Colonic mucosa (tissue), 4 donors: ENCODE results near the gene AMER2. TPM values are rescaled to one million over a fixed set of nuclear protein-coding genes. Genes with fewer than 3 reads are reported as not detected.

Source experiments
- DNase-seq: peaks from one replicate; pipeline ENCODE4 v3.0.0-alpha.2; 2020
- H3K27ac ChIP-seq: fragments of 200-600 bp; one replicate; pipeline ENCODE4 v1.8.0; 2021
- H3K27me3 ChIP-seq: fragments of 200-600 bp; one replicate; pipeline ENCODE4 v1.8.0; 2021
- H3K36me3 ChIP-seq: fragments of 200-600 bp; one replicate; pipeline ENCODE4 v1.8.0; 2021
- H3K4me1 ChIP-seq: fragments of 200-600 bp; one replicate; pipeline ENCODE4 v1.8.0; 2021; ENCODE audit warnings: mild to moderate bottlenecking
- H3K4me3 ChIP-seq: fragments of 200-600 bp; one replicate; pipeline ENCODE4 v1.8.0; 2021
- H3K9ac ChIP-seq, 2 donors: one replicate each; pipeline ENCODE4 v1.7.0; 2013; ENCODE audit warnings: control low read depth in 2 of 2, low read depth in 2 of 2, low read length in 2 of 2
- H3K9me3 ChIP-seq: fragments of 200-600 bp; one replicate; pipeline ENCODE4 v1.8.0; 2021
- intact Hi-C: fragments of 100-400 bp; cut with DNase I; formaldehyde crosslinking; loops from one replicate; pipeline ENCODE4 v1.14.1; 2022
- total RNA-seq, 2 donors: library from RNA; stranded (reverse); fragmentation: NEBNext Ultra II Directional in 1 of 2; extraction: Animal tissue kit (Norgen Biotek cat#: 25700) in 1 of 2; gene quantifications; one replicate each; pipeline ENCODE4 v1.2.1, GENCODE V29; 2021
- TF ChIP-seq, protein P1 (sequence below): fragments of 200-600 bp; IDR thresholded peaks from one replicate; pipeline ENCODE4 v1.8.0; 2022; ENCODE audit warnings: antibody characterized with exemption, mild to moderate bottlenecking
- donor health status: healthy.
- donor health status: DM: no; HTN: no; CAD: no.
- donor health status: DM: no; HTN: no; CAD: no.

The AMER2 gene
- total RNA-seq, 2 donors from 2014 or later = 0.08 TPM; not detected in 1

DNA sequence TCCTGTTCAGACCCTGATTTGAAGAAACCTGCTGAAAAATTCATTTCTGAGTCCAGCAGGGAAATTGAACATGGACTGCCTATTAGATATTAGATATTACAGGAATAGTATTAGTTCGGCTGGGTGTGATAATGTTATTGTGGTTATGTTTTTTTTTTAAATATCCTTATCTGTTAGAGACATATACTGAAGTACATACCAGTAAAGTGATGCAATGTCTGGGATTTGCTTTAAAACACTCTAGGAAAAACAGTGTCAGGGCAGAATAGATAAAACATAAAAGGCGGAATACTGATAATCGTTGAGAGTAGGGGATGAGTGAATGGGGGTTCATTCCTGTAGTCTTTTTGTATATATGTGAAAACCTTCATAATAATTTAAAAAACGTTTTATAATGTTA lies 28.7 kb upstream of the AMER2 start:
- H3K27ac ChIP-seq = no peak overlapping the region
- no peak for DNase-seq
- no peaks in the 10 kb centered on the region for H3K9me3 ChIP-seq
- H3K4me3 ChIP-seq = no peak overlapping the region
- no peaks in the 10 kb centered on the region for H3K36me3 ChIP-seq
- no peaks in the 10 kb centered on the region for H3K4me1 ChIP-seq
- intact Hi-C loops = no loop called here
- no peak overlapping the region for H3K9ac ChIP-seq
- TF ChIP-seq, protein P1, sequence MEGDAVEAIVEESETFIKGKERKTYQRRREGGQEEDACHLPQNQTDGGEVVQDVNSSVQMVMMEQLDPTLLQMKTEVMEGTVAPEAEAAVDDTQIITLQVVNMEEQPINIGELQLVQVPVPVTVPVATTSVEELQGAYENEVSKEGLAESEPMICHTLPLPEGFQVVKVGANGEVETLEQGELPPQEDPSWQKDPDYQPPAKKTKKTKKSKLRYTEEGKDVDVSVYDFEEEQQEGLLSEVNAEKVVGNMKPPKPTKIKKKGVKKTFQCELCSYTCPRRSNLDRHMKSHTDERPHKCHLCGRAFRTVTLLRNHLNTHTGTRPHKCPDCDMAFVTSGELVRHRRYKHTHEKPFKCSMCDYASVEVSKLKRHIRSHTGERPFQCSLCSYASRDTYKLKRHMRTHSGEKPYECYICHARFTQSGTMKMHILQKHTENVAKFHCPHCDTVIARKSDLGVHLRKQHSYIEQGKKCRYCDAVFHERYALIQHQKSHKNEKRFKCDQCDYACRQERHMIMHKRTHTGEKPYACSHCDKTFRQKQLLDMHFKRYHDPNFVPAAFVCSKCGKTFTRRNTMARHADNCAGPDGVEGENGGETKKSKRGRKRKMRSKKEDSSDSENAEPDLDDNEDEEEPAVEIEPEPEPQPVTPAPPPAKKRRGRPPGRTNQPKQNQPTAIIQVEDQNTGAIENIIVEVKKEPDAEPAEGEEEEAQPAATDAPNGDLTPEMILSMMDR = no peak
- no peaks in the 10 kb centered on the region for H3K27me3 ChIP-seq

DNA sequence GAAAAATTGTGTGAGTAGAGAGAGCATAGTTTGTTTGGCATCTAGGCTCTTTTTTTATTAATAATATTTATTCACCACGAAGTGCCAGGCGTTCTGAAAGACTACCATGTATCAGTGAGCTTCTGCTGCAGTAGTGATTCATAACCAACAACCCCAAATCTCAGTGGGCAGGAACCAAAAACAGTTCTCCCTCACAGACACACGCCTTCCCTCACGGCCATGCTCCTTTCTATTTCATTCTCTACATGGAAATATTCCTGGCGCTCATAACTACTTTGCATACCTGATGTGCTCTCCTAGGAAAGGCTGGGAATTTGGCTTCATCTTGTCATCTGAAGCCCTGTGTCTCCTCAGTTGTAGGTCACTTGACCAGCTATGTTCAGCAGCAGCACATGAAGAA lies 26.6 kb upstream of the AMER2 start:
- Histone ChIP-seq H3K36me3 (no peaks in the 10 kb centered on the region), H3K9ac (no peak overlapping the region), H3K4me3 (no peak overlapping the region), H3K9me3 (no peaks in the 10 kb centered on the region), H3K27ac (no peak overlapping the region), H3K27me3 (no peaks in the 10 kb centered on the region), H3K4me1 (no peaks in the 10 kb centered on the region)
- TF ChIP-seq, protein P1 = no peak
- intact Hi-C loops = no loop called here
- DNase-seq = no peak

DNA sequence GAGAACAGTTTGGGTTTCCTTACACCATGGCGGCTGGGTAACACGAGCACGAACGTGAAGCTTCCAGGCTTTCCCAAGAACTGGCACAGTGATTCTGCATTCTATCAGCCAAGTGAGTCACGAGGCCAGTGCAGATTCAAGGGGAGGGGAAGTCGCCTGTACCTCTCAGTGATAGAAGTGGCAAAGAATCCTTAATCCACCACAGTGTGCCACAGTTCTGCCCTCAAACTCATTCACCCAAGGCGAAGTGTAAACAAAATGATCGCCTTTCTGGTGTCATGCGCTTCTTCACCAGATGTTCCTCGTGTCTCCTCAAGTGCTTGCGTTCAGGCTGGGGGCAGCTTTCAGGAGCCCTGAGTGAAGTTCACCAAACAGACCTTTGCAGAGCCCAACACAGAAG lies 24.9 kb upstream of the AMER2 start:
- Histone ChIP-seq H3K27me3 (no peaks in the 10 kb centered on the region), H3K9me3 (no peaks in the 10 kb centered on the region), H3K4me3 (no peak overlapping the region), H3K27ac (no peak overlapping the region), H3K4me1 (no peaks in the 10 kb centered on the region), H3K36me3 (no peaks in the 10 kb centered on the region), H3K9ac (no peak overlapping the region)
- intact Hi-C loops = no loop called here
- TF ChIP-seq, protein P1 = no peak
- DNase-seq = no peak

DNA sequence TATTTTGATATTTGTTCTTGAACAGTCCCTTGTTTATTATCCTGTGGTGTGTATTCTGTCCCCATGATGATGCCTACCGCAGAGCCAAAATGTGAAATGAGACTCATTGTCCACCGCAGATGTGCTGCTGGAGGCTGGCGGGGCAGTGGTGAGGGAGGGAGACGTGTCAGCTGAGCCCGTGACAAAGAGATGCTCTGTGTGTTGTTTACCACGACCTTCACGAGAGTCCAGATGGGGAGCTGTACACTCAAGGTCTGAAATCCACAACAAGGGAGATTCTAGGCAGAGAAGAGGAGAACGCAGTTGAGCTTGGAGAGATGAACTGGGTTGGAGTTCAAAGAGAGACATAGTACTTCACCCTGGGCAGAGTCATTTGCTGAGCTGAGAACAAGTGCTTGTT lies 20.8 kb upstream of the AMER2 start:
- Histone ChIP-seq H3K4me3 (no peak overlapping the region), H3K4me1 (no peaks in the 10 kb centered on the region), H3K9ac (no peak overlapping the region), H3K27me3 (no peaks in the 10 kb centered on the region), H3K9me3 (no peaks in the 10 kb centered on the region), H3K27ac (no peak overlapping the region), H3K36me3 (no peaks in the 10 kb centered on the region)
- intact Hi-C loops = no loop called here
- TF ChIP-seq, protein P1 = no peak
- DNase-seq = no peak

DNA sequence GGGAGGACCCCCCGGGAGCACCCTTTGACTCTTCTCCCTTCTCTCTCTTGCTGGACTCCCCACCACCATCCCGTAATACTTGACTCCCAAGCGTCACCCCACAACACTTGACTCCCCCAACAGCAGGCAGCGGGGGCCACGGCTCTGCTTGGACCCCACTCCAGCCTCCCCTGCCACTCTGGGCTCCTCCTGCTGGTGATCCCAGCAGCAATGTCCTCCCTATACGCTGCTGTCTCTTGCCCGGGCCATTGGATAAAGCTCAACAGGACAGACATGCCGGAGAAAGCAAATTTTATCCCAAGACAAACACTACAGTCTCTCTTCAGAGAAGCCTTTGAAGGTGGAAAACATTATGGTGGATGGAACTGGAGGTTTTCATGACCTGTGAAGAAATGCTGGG lies 20.4 kb upstream of the AMER2 start:
- Histone ChIP-seq H3K9me3 (no peaks in the 10 kb centered on the region), H3K9ac (no peak overlapping the region), H3K27me3 (no peaks in the 10 kb centered on the region), H3K4me3 (no peak overlapping the region), H3K4me1 (no peaks in the 10 kb centered on the region), H3K27ac (no peak overlapping the region), H3K36me3 (no peaks in the 10 kb centered on the region)
- TF ChIP-seq, protein P1 = no peak
- intact Hi-C loops = no loop called here
- no peak for DNase-seq

DNA sequence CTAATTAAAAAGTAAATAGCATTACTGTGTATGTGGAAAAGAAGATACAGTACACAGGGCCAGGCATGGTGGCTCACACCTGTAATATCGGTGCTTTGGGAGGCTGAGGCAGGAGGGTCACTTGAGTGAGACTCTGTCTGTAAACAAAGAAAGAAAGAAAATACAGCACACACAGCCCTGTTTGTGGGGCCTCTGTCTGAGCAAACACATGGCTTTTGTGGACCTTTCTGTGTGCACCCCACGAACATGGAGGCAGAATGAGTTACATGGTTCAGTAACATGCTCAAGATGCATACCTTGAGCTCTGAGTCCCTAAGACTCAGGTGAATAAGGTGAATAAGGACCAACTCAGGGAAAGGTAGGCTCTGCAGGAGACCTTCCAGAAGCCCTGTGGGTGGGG lies 20.0 kb upstream of the AMER2 start:
- no peaks in the 10 kb centered on the region for H3K4me1 ChIP-seq
- H3K4me3 ChIP-seq = no peak overlapping the region
- TF ChIP-seq, protein P1 = no peak
- H3K27ac ChIP-seq = no peak overlapping the region
- intact Hi-C loops = no loop called here
- no peaks in the 10 kb centered on the region for H3K9me3 ChIP-seq
- H3K27me3 ChIP-seq = no peaks in the 10 kb centered on the region
- no peak overlapping the region for H3K9ac ChIP-seq
- H3K36me3 ChIP-seq = no peaks in the 10 kb centered on the region
- DNase-seq = no peak
